Renal cortex interstitium (tissue), 11 donors: ENCODE results near the gene CPZ. TPM values are rescaled to one million over a fixed set of nuclear protein-coding genes. Genes with fewer than 3 reads are reported as not detected.

Experiments used
- DNase-seq, 11 donors: peaks; one replicate each; pipeline ENCODE4 v3.0.0-alpha.2; 2013; ENCODE audit warnings: low read depth in 9 of 11, low spot score in 4 of 11; ENCODE audit errors: extremely low read depth in 1 of 11
- polyA plus RNA-seq, 3 donors: library from polyadenylated mRNA; unstranded; fragments of 120-200 nt; gene quantifications; one replicate each; pipeline ENCODE4 v1.2.1, GENCODE V29; 2013; ENCODE audit not compliant: insufficient read length in 3 of 3

Gene CPZ
- polyA plus RNA-seq, 3 donors, result 14.6 to 24.9 (median 19.2) TPM

DNA sequence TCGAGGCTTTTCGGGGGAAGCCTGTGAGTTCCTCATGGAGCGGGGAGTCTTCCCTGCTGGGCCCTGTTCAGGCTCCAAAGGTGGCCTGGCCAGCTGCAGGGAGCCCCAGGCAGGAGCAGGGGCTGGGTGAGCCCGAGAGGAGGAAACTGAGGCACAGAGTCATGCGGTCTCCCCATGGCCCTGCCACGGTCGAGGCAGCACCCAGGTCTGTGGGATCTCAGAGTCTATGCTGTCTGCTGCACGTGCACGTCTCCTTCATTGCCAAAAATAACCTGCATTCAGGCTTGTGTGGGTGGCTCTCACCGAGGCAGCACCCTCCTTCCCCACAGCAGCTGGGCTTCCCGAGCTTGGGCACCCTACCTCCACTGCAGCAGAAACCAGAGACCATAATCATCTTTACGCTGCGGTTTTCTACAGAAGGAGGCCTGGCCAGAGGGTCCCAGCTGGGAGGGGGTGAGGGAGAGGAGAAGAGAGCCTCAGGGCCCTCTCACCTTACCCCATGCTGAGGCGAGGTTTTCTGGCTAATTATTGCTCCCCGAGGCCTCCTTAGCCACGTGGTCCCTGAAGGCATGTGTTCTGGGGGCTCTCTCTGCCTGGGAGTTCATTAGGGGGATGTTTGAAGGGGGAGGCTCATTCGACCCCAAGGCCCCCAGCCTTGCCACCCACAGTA, 64.3 kb downstream of the CPZ start:
- no peak for DNase-seq

DNA sequence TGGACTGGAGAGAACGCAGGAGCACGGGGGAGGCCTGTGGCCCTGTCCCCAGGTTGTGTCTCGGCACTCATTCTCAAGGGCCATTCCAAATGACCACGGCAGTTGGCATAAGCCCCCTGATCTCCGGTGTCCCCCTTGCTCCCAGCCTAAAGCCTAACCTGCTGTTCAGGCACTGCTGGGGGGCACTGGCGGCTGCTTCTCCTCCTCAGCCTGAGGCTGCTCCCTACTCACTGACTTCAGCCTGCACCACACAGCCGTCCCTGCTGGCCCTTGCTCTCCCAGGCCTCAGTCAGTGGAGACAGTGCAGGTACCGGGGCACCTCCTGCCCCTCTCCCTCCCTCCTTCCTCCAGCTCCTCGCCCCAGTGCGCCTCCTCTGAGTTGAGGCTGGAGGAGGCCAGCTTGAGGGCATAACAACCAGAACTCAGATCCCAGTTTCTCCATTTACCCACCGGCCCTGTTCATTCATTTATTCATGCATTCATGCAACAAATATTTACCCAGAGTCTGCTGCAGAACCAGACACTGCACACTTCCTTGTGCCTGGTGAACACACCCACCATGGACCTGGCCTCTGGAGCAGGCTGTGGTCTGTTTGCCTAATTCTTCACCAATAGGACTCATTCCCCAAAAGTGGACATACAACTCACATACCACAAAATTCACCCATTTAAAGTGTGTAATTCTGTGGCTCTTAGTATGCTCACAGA, 65.0 kb downstream of the CPZ start:
- no peak for DNase-seq

DNA sequence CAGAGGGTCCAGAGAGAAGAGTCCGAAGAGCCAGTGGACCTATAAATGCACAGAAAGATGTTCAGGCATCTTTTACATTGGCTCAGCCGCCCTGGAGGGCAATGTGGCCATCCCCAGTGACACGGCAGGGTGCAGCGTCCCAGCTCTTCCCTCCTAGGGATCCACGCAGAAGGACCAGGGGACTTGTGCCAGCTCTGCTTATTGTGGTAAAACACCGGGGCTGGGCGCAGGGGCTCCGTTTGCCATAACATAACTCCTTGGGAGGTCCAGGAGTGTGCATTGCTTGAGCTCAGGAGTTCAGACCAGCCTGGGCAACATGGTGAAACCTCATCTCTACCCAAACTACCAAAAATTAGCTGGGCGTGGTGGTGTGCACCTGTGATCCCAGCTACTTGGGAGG, 70.2 kb downstream of the CPZ start:
- DNase-seq, result no peak

DNA sequence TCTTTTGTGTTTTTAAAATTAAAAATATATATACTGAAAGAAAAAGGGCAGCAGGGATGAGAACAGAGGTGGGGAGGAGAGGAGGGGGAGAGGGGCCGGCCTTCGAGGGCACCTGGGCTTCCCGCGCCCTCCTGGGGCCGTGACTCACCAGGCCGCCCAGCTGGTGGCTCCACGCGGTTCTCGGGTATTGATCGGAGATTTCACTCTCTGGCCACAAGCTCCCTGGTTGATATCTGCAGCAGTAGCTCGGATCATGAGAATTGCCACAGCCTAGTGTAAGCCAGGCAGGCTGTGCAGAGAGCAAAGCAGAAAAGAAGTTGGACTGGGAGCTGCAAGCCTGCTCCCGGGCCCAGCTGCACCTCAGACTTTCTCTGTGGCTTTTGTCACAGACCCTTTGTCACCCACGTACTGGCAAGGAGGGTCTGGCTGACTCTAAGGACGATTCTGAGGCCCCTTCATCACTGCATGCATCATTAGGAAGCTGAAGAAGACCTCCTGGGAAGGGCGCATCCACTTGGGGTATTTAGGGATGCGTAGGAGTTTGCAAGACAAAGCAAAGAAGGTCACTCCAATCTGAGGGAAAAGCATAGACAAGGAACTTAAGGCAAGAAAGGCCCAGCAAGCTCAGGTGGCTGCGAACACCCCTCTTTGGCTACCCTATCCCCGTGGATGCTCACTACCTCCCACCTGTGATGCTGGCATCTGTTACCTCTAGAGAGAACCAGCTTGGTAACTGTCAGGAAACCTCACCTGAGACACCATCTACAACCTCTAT, 71.7 kb downstream of the CPZ start:
- DNase-seq, result no peak

DNA sequence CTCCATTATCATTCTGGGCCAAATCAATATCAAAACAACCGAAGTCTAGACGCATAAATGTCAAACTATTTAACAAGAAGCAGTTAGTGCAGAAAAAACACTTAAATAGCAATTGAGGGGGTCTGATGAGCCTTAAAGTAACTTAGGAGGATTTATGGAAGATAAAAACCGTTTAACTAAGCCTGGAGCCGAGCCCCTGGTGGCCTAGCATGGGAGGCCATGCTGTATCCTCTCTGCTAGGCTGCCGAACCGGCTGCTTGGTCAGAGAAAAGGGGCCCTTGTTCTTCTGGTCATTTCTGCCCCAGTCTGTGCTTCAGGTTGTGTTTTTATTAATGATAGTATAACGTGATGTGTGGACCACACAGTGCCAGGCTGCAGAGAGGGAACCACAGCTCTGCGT, 72.4 kb downstream of the CPZ start:
- no peak for DNase-seq

DNA sequence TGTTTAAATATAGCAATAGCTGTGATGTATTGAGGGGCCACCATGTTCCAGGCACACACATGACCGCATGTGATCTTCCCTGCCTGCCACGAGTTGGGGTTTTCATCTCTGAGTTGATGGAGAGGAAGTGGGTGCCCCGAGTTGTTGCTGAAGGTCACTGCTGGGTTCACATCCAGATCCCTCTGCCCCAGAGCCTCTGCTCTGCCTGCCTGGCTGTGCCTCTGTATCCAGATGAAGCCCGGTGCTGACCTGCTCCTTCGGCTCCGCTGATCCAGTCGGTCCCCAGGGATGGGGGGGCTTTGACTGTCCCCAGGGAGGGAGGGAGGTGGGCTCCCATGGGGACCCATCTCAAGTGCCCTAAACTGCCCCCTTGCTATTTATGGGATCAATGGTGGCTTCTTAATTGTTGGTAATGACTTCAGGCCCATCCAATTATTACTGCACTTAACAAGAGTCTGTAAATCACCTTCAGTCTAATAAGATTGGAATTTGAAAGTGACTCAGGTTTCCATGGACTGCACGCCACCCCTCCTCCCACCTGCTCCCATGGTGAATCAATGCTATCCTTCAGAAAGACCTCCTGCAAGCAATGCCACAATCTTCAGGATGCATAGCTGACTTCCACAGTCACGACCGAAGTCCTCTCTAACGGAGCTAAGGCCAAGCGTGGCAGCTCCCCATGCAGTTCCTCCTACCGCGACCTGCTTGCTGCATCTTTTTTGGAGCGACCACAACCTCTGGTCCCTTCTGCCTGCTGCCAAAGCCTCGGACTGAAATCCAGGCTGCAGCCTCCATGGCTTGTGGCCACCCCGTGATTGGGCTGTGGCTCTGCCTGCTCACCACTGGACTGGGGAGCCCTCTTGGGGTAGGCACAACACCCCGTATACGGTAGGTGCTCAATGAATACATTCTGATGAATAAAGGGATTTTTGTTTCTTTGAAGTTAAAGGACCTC, 73.1 kb downstream of the CPZ start:
- no peak for DNase-seq

DNA sequence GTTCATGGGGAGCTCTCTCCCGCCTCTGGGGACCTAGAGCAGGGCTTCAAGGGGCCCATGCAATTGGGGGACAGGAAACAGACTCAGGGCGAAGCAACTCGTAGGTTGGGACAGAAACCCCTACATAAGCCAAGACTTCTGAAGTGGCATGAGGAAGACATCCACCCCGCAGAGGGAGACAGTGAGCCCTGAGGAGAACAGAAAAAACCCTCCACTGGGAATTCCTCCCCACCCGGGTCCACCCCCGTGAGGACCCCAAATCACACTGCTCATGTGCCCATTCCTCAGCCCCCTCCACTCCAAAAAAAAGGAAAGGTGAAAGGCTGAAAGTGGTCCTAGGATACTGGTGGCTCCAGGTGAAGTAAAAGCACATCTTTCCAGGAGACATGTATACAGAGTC, 74.0 kb downstream of the CPZ start:
- DNase-seq, result no peak

Other genes with a start within 250 kb of the CPZ start
- gene ACOX3, start 152.0 kb upstream of the CPZ start, polyA plus RNA-seq, result 10 to 100 TPM; 16.4 to 19.4 (median 17.3) TPM
- gene TRMT44, start 152.0 kb upstream of the CPZ start, polyA plus RNA-seq, result 10 to 100 TPM; 14.8 to 24.9 (median 17.6) TPM
- 1 to 10 TPM in 1 of 3 donors, under 1 TPM in 2; 0.40 to 1.4 (median 0.54) TPM for gene GPR78, start 12.4 kb upstream of the CPZ start, polyA plus RNA-seq